Measurements from ENCODE around the gene PTPRT.

DNA sequence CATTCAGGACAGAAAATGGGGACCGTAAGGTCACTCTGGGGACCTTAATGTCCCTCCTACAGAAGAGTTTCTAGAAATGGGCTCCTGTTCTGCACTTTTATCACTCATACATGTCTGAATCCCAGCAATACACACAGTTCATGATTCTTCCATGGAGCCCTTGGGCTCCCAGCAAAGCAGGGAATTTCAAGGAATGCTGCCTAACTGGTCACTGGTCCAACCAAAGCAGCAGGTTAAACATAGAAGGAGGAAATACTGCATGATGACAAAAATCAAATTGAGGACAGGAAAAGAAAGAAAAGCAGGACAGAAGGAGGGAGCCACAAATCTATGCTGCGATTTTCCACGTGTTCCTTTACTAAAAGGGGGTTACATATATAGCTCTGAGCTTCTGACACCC lies 300.2 kb downstream of the PTPRT start:
- TF ChIP-seq POLR2AphosphoS5 (IDR thresholded peaks at IDR 0.05; ENCODE audit: borderline replicate concordance, low read depth, low read length) (no peak), EZH2 (IDR thresholded peaks at IDR 0.05) (no peak)
